ENCODE results near the gene AGAP1.

The AGAP1 gene

DNA sequence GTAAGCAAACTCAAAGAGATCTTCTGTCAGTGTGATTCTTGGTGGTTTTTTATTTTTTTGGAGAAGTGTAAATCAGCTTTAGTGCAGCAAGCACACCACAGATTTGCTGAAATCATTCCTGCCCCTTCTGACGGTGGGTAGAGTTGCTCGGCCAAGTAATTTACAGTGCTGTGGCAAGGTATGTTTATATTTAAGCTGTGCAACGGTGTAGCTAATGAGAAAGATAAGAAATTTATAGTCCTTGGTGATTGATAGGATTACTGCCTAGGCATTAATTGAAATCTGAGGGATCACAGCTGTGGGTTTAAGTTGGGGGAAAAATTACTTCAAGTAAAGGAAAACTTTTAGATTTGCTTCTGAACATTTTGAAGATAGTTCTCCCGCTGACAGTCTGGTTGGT lies 286.6 kb downstream of the AGAP1 start:
- no peak for TF ChIP-seq TAF1 (IDR thresholded peaks at IDR 0.05; ENCODE audit: borderline replicate concordance, insufficient read depth, low read length)
- TF ChIP-seq FOXP2 (optimal IDR thresholded peaks at IDR 0.05; ENCODE audit: borderline replicate concordance, extremely low read depth, extremely low read length, insufficient read depth), result no peak
- no peak for TF ChIP-seq POLR2AphosphoS5 (IDR thresholded peaks at IDR 0.05; ENCODE audit: low read depth, low read length)
- TF ChIP-seq, protein P1, sequence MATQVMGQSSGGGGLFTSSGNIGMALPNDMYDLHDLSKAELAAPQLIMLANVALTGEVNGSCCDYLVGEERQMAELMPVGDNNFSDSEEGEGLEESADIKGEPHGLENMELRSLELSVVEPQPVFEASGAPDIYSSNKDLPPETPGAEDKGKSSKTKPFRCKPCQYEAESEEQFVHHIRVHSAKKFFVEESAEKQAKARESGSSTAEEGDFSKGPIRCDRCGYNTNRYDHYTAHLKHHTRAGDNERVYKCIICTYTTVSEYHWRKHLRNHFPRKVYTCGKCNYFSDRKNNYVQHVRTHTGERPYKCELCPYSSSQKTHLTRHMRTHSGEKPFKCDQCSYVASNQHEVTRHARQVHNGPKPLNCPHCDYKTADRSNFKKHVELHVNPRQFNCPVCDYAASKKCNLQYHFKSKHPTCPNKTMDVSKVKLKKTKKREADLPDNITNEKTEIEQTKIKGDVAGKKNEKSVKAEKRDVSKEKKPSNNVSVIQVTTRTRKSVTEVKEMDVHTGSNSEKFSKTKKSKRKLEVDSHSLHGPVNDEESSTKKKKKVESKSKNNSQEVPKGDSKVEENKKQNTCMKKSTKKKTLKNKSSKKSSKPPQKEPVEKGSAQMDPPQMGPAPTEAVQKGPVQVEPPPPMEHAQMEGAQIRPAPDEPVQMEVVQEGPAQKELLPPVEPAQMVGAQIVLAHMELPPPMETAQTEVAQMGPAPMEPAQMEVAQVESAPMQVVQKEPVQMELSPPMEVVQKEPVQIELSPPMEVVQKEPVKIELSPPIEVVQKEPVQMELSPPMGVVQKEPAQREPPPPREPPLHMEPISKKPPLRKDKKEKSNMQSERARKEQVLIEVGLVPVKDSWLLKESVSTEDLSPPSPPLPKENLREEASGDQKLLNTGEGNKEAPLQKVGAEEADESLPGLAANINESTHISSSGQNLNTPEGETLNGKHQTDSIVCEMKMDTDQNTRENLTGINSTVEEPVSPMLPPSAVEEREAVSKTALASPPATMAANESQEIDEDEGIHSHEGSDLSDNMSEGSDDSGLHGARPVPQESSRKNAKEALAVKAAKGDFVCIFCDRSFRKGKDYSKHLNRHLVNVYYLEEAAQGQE (IDR thresholded peaks at IDR 0.05; ENCODE audit: insufficient read depth in 1 of 2, low read depth in 2 of 2, low read length in 2 of 2), result no peak
- no peak for TF ChIP-seq SIN3A (IDR thresholded peaks at IDR 0.05; ENCODE audit: borderline replicate concordance, insufficient read depth, low read length)

DNA sequence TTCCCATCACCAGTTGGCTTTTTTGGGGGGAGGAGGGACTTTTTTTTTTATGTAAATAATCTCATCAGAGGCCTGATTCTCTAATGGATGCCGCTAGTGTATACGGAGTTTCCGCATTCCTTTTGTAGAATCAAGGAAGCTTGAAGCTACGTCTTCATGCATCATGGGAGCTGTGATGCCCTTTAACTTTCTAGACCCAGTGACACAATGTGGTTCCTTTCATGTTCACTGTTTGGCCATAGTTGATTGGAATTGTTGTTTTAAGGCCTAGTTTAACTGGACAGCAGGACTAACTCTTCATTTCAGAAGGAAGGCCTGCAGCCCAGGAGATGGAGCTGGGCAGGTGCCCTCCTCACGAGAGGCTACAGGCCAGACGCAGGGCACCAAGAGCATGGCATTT lies 287.9 kb downstream of the AGAP1 start:
- no peak for TF ChIP-seq SIN3A (IDR thresholded peaks at IDR 0.05; ENCODE audit: borderline replicate concordance, insufficient read depth, low read length)
- TF ChIP-seq FOXP2 (optimal IDR thresholded peaks at IDR 0.05; ENCODE audit: borderline replicate concordance, extremely low read depth, extremely low read length, insufficient read depth), result no peak
- no peak for TF ChIP-seq TAF1 (IDR thresholded peaks at IDR 0.05; ENCODE audit: borderline replicate concordance, insufficient read depth, low read length)
- no peak for TF ChIP-seq POLR2AphosphoS5 (IDR thresholded peaks at IDR 0.05; ENCODE audit: low read depth, low read length)
- TF ChIP-seq, protein P1 (IDR thresholded peaks at IDR 0.05; ENCODE audit: insufficient read depth in 1 of 2, low read depth in 2 of 2, low read length in 2 of 2), result no peak

GRCh38 chr2:235784788-235785187 lies 290.9 kb downstream of the AGAP1 start:
- TF ChIP-seq TAF1 (IDR thresholded peaks at IDR 0.05; ENCODE audit: borderline replicate concordance, insufficient read depth, low read length), result no peak
- TF ChIP-seq FOXP2 (optimal IDR thresholded peaks at IDR 0.05; ENCODE audit: borderline replicate concordance, extremely low read depth, extremely low read length, insufficient read depth), result no peak
- TF ChIP-seq, protein P1 (IDR thresholded peaks at IDR 0.05; ENCODE audit: insufficient read depth in 1 of 2, low read depth in 2 of 2, low read length in 2 of 2), result no peak
- no peak for TF ChIP-seq SIN3A (IDR thresholded peaks at IDR 0.05; ENCODE audit: borderline replicate concordance, insufficient read depth, low read length)
- TF ChIP-seq POLR2AphosphoS5 (IDR thresholded peaks at IDR 0.05; ENCODE audit: low read depth, low read length), result no peak

DNA sequence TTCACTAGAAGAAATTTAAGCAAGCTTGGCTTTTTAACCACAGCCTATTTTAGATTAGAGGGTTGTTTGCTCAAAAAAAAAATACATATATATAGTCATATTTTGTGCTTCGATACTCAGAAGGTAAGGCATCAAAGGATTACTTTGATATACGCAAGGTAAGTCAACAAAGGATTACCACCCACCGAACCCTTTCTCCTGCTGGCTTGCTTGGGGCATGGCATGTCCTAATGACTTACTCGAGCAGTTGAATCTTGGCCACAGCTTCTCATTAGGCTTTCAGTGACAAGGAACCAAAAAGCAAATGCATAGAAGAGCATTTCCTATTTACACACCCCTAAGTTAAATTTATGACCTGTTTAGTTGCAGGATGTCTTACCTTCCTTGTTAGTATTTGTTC lies 295.7 kb downstream of the AGAP1 start:
- TF ChIP-seq TAF1 (IDR thresholded peaks at IDR 0.05; ENCODE audit: borderline replicate concordance, insufficient read depth, low read length) (no peak), SIN3A (IDR thresholded peaks at IDR 0.05; ENCODE audit: borderline replicate concordance, insufficient read depth, low read length) (no peak), FOXP2 (optimal IDR thresholded peaks at IDR 0.05; ENCODE audit: borderline replicate concordance, extremely low read depth, extremely low read length, insufficient read depth) (no peak), POLR2AphosphoS5 (IDR thresholded peaks at IDR 0.05; ENCODE audit: low read depth, low read length) (no peak)
- TF ChIP-seq, protein P1 (IDR thresholded peaks at IDR 0.05; ENCODE audit: insufficient read depth in 1 of 2, low read depth in 2 of 2, low read length in 2 of 2), result no peak
